GM23338 (cell line): ENCODE data around the gene LCLAT1. TPM values are rescaled to one million over a fixed set of nuclear protein-coding genes. Genes with fewer than 3 reads are reported as not detected.
A peak's percentile ranks its signal among the peaks of the same experiment; 100 is the strongest.

Experiments used
- ATAC-seq: fragments of 200-7000 bp; cut with Tn5 transposase; 3 replicates; pipeline ENCODE4 v1.9.1; 2020
- DNase-seq: peaks from one replicate; pipeline ENCODE4 v3.0.0-alpha.2; 2015; ENCODE audit warnings: low spot score
- H2AFZ ChIP-seq: fragments of 200-600 bp; sonication (generic); 2 replicates; pipeline ENCODE4 v1.8.0; 2016; ENCODE audit warnings: antibody characterized with exemption, mild to moderate bottlenecking, moderate library complexity
- H3F3A ChIP-seq: fragments of 200-600 bp; sonication (generic); replicated peaks from 2 replicates; pipeline ENCODE4 v1.8.0; 2017; ENCODE audit warnings: antibody characterized with exemption, mixed run types, low read depth
- H3K27ac ChIP-seq: fragments of 200-600 bp; sonication (generic); 2 replicates; pipeline ENCODE4 v1.6.1; 2016; ENCODE audit warnings: low read depth
- H3K27me3 ChIP-seq: fragments of 200-600 bp; sonication (generic); 2 replicates; pipeline ENCODE4 v1.8.0; 2016; ENCODE audit warnings: mild to moderate bottlenecking, mixed run types, moderate library complexity; ENCODE audit not compliant: insufficient read depth
- H3K36me3 ChIP-seq: fragments of 200-600 bp; sonication (generic); 2 replicates; pipeline ENCODE4 v1.8.0; 2016; ENCODE audit warnings: mild to moderate bottlenecking; ENCODE audit not compliant: insufficient read depth
- H3K4me1 ChIP-seq: fragments of 200-600 bp; sonication (generic); 2 replicates; pipeline ENCODE4 v1.8.0; 2016; ENCODE audit warnings: mild to moderate bottlenecking, moderate library complexity; ENCODE audit not compliant: insufficient read depth
- H3K4me2 ChIP-seq: fragments of 200-600 bp; sonication (generic); 2 replicates; pipeline ENCODE4 v1.7.1; 2017; ENCODE audit warnings: mixed run types
- H3K4me3 ChIP-seq: fragments of 200-600 bp; sonication (generic); 2 replicates; pipeline ENCODE4 v1.6.1; 2016; ENCODE audit warnings: mixed run types
- H3K79me2 ChIP-seq: fragments of 200-600 bp; sonication (generic); replicated peaks from 2 replicates; pipeline ENCODE4 v1.8.0; 2017; ENCODE audit warnings: mild to moderate bottlenecking; ENCODE audit not compliant: insufficient read depth
- H3K9me2 ChIP-seq: fragments of 200-600 bp; sonication (generic); 2 replicates; pipeline ENCODE4 v1.8.0; 2017; ENCODE audit not compliant: insufficient read depth
- H4K20me1 ChIP-seq: fragments of 200-600 bp; sonication (generic); replicated peaks from 2 replicates; pipeline ENCODE4 v1.8.0; 2017; ENCODE audit warnings: mild to moderate bottlenecking; ENCODE audit not compliant: insufficient read depth
- H3K27ac Mint-ChIP-seq: 2 replicates; pipeline ENCODE4 v1.8.0; 2020; ENCODE audit warnings: inconsistent platforms, mild to moderate bottlenecking, moderate library complexity, mixed read lengths
- H3K27me3 Mint-ChIP-seq: 3 replicates; pipeline ENCODE4 v1.8.0; 2022; ENCODE audit warnings: low read depth, mild to moderate bottlenecking, moderate library complexity, mixed read lengths, inconsistent platforms; ENCODE audit not compliant: insufficient read depth, poor library complexity
- H3K36me3 Mint-ChIP-seq: 3 replicates; pipeline ENCODE4 v1.8.0; 2021; ENCODE audit warnings: low read depth, mild to moderate bottlenecking, inconsistent platforms, moderate library complexity, mixed read lengths
- H3K4me1 Mint-ChIP-seq: 3 replicates; pipeline ENCODE4 v1.8.0; 2020; ENCODE audit warnings: mild to moderate bottlenecking, inconsistent platforms, mixed read lengths
- H3K4me3 Mint-ChIP-seq: 3 replicates; pipeline ENCODE4 v1.8.0; 2021; ENCODE audit warnings: moderate library complexity, mild to moderate bottlenecking, inconsistent platforms, mixed read lengths
- H3K9me3 Mint-ChIP-seq: 3 replicates; pipeline ENCODE4 v1.8.0; 2020; ENCODE audit warnings: moderate library complexity, mild to moderate bottlenecking, inconsistent platforms, mixed read lengths
- CREB1 ChIP-seq: fragments of 250-450 bp; sonication (Bioruptor Pico); IDR thresholded peaks from 2 replicates; pipeline ENCODE4 v1.5.0; 2020; ENCODE audit warnings: low read depth, mild to moderate bottlenecking, moderate library complexity
- ETS1 ChIP-seq: IDR thresholded peaks from 2 replicates; pipeline ENCODE4 v1.6.1; 2016; ENCODE audit warnings: antibody characterized with exemption
- EZH2 ChIP-seq: fragments of 200-600 bp; sonication (generic); IDR thresholded peaks from one replicate; pipeline ENCODE4 v1.8.0; 2017; ENCODE audit warnings: antibody characterized with exemption, mild to moderate bottlenecking, low read depth; ENCODE audit not compliant: unreplicated experiment
- EZH2phosphoT487 ChIP-seq: fragments of 200-600 bp; sonication (generic); IDR thresholded peaks from one replicate; pipeline ENCODE4 v1.8.1; 2018; ENCODE audit warnings: antibody characterized with exemption; ENCODE audit not compliant: unreplicated experiment
- JUNB ChIP-seq: IDR thresholded peaks from one replicate; pipeline ENCODE4 v1.6.1; 2016; ENCODE audit warnings: antibody characterized with exemption; ENCODE audit not compliant: unreplicated experiment
- NANOG ChIP-seq: IDR thresholded peaks from 2 replicates; pipeline ENCODE4 v1.6.1; 2016; ENCODE audit warnings: antibody characterized with exemption, borderline replicate concordance
- POLR2AphosphoS5 ChIP-seq: IDR thresholded peaks from 2 replicates; pipeline ENCODE4 v1.6.1; 2016; ENCODE audit warnings: antibody characterized with exemption, low read depth
- STAT1 ChIP-seq: IDR thresholded peaks from one replicate; pipeline ENCODE4 v1.6.1; 2016; ENCODE audit warnings: antibody characterized with exemption; ENCODE audit not compliant: unreplicated experiment
- ZNF331 ChIP-seq: fragments of 250-450 bp; sonication (Bioruptor Pico); IDR thresholded peaks from 2 replicates; pipeline ENCODE4 v1.5.0; 2020; ENCODE audit warnings: low read depth, mild to moderate bottlenecking, moderate library complexity
- polyA plus RNA-seq: library from polyadenylated mRNA; unstranded; fragments of >200 nt; fragmentation: Nextera tagmentation; extraction: Ambion mirVana; gene quantifications from 2 replicates; pipeline ENCODE4 v1.2.1, GENCODE V29; 2016
- total RNA-seq: library from RNA; depleted of rRNA; stranded (reverse); fragments of >200 nt; shearing (Covaris generic); gene quantifications from 2 replicates; pipeline ENCODE4 v1.2.3, GENCODE V29; 2014
- TF ChIP-seq, protein P1 (sequence below): fragments of 250-450 bp; sonication (Bioruptor Pico); IDR thresholded peaks from 2 replicates; pipeline ENCODE4 v1.5.0; 2020; ENCODE audit warnings: mild to moderate bottlenecking, moderate library complexity
- TF ChIP-seq, protein P2 (sequence below), 2 experiments: fragments of 200-600 bp in 1 of 2; sonication (generic) in 1 of 2; conservative IDR thresholded peaks; 2 replicates each; pipeline versions ENCODE4 v1.5.1 to v1.6.1; 2016 to 2017; ENCODE audit warnings: antibody characterized with exemption in 2 of 2, low read depth in 2 of 2, mild to moderate bottlenecking in 2 of 2, moderate library complexity in 1 of 2

The LCLAT1 gene
- total and polyA plus RNA-seq, 2 experiments from 2014 or later, result 11.5 to 30.1 TPM

- TF ChIP-seq EZH2, result no peak
- TF ChIP-seq CREB1 (CRISPR knock-in tag), result no peak
Measured at GRCh38 chr2:30434708-30435107, 12.3 kb upstream of the LCLAT1 start (continued).

- DNase-seq (no peak), ATAC-seq (no peak)
- Mint-ChIP-seq H3K4me3 (no peak overlapping the region), H3K4me1 (peaks cover 10% of the 10 kb centered on the region; the same call in 2 of the 3 replicates), H3K27ac (no peak overlapping the region), H3K9me3 (no peaks in the 10 kb centered on the region), H3K27me3 (no peaks in the 10 kb centered on the region), H3K36me3 (no peaks in the 10 kb centered on the region)
- Histone ChIP-seq H3K27ac (no peak overlapping the region), H3K79me2 (no peaks in the 10 kb centered on the region), H3K4me1 (no peaks in the 10 kb centered on the region; the same call in 1 of the 2 replicates), H3K36me3 (no peaks in the 10 kb centered on the region), H3K4me3 (no peak overlapping the region), H2AFZ (peak overlapping the region; percentile 38; the same call in 1 of the 2 replicates), H4K20me1 (no peaks in the 10 kb centered on the region), H3K4me2 (no peak overlapping the region), H3K9me2 (no peaks in the 10 kb centered on the region), H3F3A (no peaks in the 10 kb centered on the region), H3K27me3 (no peaks in the 10 kb centered on the region)
- TF ChIP-seq NANOG (no peak), EZH2 (no peak), EZH2phosphoT487 (no peak), POLR2AphosphoS5 (no peak), ZNF331 (CRISPR knock-in tag) (no peak), ETS1 (no peak), STAT1 (no peak), JUNB (no peak)
- TF ChIP-seq, protein P1, sequence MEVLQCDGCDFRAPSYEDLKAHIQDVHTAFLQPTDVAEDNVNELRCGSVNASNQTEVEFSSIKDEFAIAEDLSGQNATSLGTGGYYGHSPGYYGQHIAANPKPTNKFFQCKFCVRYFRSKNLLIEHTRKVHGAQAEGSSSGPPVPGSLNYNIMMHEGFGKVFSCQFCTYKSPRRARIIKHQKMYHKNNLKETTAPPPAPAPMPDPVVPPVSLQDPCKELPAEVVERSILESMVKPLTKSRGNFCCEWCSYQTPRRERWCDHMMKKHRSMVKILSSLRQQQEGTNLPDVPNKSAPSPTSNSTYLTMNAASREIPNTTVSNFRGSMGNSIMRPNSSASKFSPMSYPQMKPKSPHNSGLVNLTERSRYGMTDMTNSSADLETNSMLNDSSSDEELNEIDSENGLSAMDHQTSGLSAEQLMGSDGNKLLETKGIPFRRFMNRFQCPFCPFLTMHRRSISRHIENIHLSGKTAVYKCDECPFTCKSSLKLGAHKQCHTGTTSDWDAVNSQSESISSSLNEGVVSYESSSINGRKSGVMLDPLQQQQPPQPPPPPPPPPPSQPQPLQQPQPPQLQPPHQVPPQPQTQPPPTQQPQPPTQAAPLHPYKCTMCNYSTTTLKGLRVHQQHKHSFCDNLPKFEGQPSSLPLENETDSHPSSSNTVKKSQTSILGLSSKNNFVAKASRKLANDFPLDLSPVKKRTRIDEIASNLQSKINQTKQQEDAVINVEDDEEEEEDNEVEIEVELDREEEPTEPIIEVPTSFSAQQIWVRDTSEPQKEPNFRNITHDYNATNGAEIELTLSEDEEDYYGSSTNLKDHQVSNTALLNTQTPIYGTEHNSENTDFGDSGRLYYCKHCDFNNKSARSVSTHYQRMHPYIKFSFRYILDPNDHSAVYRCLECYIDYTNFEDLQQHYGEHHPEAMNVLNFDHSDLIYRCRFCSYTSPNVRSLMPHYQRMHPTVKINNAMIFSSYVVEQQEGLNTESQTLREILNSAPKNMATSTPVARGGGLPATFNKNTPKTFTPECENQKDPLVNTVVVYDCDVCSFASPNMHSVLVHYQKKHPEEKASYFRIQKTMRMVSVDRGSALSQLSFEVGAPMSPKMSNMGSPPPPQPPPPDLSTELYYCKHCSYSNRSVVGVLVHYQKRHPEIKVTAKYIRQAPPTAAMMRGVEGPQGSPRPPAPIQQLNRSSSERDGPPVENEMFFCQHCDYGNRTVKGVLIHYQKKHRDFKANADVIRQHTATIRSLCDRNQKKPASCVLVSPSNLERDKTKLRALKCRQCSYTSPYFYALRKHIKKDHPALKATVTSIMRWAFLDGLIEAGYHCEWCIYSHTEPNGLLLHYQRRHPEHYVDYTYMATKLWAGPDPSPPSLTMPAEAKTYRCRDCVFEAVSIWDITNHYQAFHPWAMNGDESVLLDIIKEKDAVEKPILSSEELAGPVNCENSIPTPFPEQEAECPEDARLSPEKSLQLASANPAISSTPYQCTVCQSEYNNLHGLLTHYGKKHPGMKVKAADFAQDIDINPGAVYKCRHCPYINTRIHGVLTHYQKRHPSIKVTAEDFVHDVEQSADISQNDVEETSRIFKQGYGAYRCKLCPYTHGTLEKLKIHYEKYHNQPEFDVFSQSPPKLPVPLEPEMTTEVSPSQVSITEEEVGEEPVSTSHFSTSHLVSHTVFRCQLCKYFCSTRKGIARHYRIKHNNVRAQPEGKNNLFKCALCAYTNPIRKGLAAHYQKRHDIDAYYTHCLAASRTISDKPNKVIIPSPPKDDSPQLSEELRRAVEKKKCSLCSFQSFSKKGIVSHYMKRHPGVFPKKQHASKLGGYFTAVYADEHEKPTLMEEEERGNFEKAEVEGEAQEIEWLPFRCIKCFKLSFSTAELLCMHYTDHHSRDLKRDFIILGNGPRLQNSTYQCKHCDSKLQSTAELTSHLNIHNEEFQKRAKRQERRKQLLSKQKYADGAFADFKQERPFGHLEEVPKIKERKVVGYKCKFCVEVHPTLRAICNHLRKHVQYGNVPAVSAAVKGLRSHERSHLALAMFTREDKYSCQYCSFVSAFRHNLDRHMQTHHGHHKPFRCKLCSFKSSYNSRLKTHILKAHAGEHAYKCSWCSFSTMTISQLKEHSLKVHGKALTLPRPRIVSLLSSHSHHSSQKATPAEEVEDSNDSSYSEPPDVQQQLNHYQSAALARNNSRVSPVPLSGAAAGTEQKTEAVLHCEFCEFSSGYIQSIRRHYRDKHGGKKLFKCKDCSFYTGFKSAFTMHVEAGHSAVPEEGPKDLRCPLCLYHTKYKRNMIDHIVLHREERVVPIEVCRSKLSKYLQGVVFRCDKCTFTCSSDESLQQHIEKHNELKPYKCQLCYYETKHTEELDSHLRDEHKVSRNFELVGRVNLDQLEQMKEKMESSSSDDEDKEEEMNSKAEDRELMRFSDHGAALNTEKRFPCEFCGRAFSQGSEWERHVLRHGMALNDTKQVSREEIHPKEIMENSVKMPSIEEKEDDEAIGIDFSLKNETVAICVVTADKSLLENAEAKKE (CRISPR knock-in tag), result no peak
- TF ChIP-seq, protein P2, sequence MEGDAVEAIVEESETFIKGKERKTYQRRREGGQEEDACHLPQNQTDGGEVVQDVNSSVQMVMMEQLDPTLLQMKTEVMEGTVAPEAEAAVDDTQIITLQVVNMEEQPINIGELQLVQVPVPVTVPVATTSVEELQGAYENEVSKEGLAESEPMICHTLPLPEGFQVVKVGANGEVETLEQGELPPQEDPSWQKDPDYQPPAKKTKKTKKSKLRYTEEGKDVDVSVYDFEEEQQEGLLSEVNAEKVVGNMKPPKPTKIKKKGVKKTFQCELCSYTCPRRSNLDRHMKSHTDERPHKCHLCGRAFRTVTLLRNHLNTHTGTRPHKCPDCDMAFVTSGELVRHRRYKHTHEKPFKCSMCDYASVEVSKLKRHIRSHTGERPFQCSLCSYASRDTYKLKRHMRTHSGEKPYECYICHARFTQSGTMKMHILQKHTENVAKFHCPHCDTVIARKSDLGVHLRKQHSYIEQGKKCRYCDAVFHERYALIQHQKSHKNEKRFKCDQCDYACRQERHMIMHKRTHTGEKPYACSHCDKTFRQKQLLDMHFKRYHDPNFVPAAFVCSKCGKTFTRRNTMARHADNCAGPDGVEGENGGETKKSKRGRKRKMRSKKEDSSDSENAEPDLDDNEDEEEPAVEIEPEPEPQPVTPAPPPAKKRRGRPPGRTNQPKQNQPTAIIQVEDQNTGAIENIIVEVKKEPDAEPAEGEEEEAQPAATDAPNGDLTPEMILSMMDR (conservative IDR thresholded peaks at IDR 0.05; ENCODE audit: low read depth in 2 of 2), result no peak
Measured at GRCh38 chr2:30436859-30437435, 10.1 kb upstream of the LCLAT1 start.
